Thyroid gland (tissue), 4 donors: ENCODE data around the gene CCND3.

Source experiments
- POLR2A ChIP-seq, 2 donors: fragments of 450-650 bp; IDR thresholded peaks; one replicate each; pipeline ENCODE4 v1.6.1; 2017; ENCODE audit warnings: antibody characterized with exemption in 2 of 2, mild to moderate bottlenecking in 2 of 2, moderate library complexity in 1 of 2
- TF ChIP-seq, protein P1 (sequence below), 6 experiments: fragments of 200-600 bp in 3 of 6; fragments of 450-650 bp in 3 of 6; sonication (generic) in 3 of 6; IDR thresholded peaks; one replicate each; pipeline ENCODE4 v1.5.1; 2016 to 2019; ENCODE audit warnings: antibody characterized with exemption in 6 of 6, mild to moderate bottlenecking in 2 of 6, inconsistent platforms in 1 of 6, moderate library complexity in 1 of 6

- TF ChIP-seq POLR2A (IDR thresholded peaks at IDR 0.05) = no peak
- TF ChIP-seq, protein P1, sequence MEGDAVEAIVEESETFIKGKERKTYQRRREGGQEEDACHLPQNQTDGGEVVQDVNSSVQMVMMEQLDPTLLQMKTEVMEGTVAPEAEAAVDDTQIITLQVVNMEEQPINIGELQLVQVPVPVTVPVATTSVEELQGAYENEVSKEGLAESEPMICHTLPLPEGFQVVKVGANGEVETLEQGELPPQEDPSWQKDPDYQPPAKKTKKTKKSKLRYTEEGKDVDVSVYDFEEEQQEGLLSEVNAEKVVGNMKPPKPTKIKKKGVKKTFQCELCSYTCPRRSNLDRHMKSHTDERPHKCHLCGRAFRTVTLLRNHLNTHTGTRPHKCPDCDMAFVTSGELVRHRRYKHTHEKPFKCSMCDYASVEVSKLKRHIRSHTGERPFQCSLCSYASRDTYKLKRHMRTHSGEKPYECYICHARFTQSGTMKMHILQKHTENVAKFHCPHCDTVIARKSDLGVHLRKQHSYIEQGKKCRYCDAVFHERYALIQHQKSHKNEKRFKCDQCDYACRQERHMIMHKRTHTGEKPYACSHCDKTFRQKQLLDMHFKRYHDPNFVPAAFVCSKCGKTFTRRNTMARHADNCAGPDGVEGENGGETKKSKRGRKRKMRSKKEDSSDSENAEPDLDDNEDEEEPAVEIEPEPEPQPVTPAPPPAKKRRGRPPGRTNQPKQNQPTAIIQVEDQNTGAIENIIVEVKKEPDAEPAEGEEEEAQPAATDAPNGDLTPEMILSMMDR (IDR thresholded peaks at IDR 0.05) = no peak
Observed at GRCh38 chr6:41942067-41942851, 651 bp upstream of the CCND3 start.
